Stimulated activated naive CD8-positive, alpha-beta T cell treated with anti-CD3 and anti-CD28 coated beads, Interleukin-15, Interleukin-2, amounts not matched to agents 100 ng/mL and 50 ng/mL, for 24 hours (primary cell): ENCODE measurements around the gene MAT1A.
"Not testable (repeated sequence)": the region's sequence is repeated elsewhere in the genome, so short reads cannot be mapped to it uniquely, and the experiment has no call there.

ENCODE experiments used
- H3K27ac Mint-ChIP-seq: one replicate; pipeline ENCODE4 v1.8.0; 2021; ENCODE audit warnings: mild to moderate bottlenecking, mixed read lengths
- H3K27me3 Mint-ChIP-seq: one replicate; pipeline ENCODE4 v1.8.0; 2021; ENCODE audit warnings: mixed read lengths
- H3K36me3 Mint-ChIP-seq: one replicate; pipeline ENCODE4 v1.8.0; 2021; ENCODE audit warnings: low read depth, mixed read lengths
- H3K4me1 Mint-ChIP-seq: one replicate; pipeline ENCODE4 v1.8.0; 2021; ENCODE audit warnings: low read depth, mixed read lengths
- H3K4me3 Mint-ChIP-seq: one replicate; pipeline ENCODE4 v1.8.0; 2021; ENCODE audit warnings: mild to moderate bottlenecking, mixed read lengths
- H3K9me3 Mint-ChIP-seq: one replicate; pipeline ENCODE4 v1.8.0; 2021; ENCODE audit warnings: mixed read lengths

Gene MAT1A

GRCh38 chr10:80260295-80261243 is 28.9 kb downstream of the MAT1A start:
- Mint-ChIP-seq H3K27ac (no peak overlapping the region), H3K9me3 (no peaks in the 10 kb centered on the region), H3K27me3 (no peaks in the 10 kb centered on the region), H3K36me3 (no peaks in the 10 kb centered on the region), H3K4me3 (no peak overlapping the region), H3K4me1 (no peaks in the 10 kb centered on the region)

- Mint-ChIP-seq H3K27ac (no peak overlapping the region), H3K27me3 (no peaks in the 10 kb centered on the region), H3K4me1 (no peaks in the 10 kb centered on the region), H3K4me3 (no peak overlapping the region), H3K36me3 (no peaks in the 10 kb centered on the region), H3K9me3 (no peaks in the 10 kb centered on the region)
Observed at GRCh38 chr10:80259405-80259871, 30.0 kb downstream of the MAT1A start.

GRCh38 chr10:80256798-80257197 is 32.7 kb downstream of the MAT1A start:
- not testable (repeated sequence) for H3K4me1 Mint-ChIP-seq, H3K27ac Mint-ChIP-seq
- peaks cover 14% of the 10 kb centered on the region for H3K27me3 Mint-ChIP-seq

GRCh38 chr10:80254726-80255125 is 34.7 kb downstream of the MAT1A start:
- H3K4me1 Mint-ChIP-seq, H3K4me3 Mint-ChIP-seq, H3K9me3 Mint-ChIP-seq, H3K27ac Mint-ChIP-seq, H3K36me3 Mint-ChIP-seq: not testable (repeated sequence)
- H3K27me3 Mint-ChIP-seq: peaks cover 14% of the 10 kb centered on the region

More at GRCh38 chr10:80256798-80257197, 32.7 kb downstream of the MAT1A start:
- H3K9me3 Mint-ChIP-seq, H3K4me3 Mint-ChIP-seq, H3K36me3 Mint-ChIP-seq: not testable (repeated sequence)

GRCh38 chr10:80253963-80254271 is 35.5 kb downstream of the MAT1A start:
- not testable (repeated sequence) for H3K9me3 Mint-ChIP-seq, H3K4me1 Mint-ChIP-seq, H3K36me3 Mint-ChIP-seq, H3K27ac Mint-ChIP-seq, H3K4me3 Mint-ChIP-seq
- H3K27me3 Mint-ChIP-seq: peaks cover 14% of the 10 kb centered on the region

- H3K36me3 Mint-ChIP-seq: no peaks in the 10 kb centered on the region
- no peak overlapping the region for H3K4me3 Mint-ChIP-seq
- H3K27me3 Mint-ChIP-seq: peaks cover 14% of the 10 kb centered on the region
- H3K4me1 Mint-ChIP-seq: peaks cover 3% of the 10 kb centered on the region
- no peaks in the 10 kb centered on the region for H3K9me3 Mint-ChIP-seq
- no peak overlapping the region for H3K27ac Mint-ChIP-seq
Observed at GRCh38 chr10:80253266-80253962, 36.0 kb downstream of the MAT1A start.

- no peak overlapping the region for H3K27ac Mint-ChIP-seq
- H3K9me3 Mint-ChIP-seq: no peaks in the 10 kb centered on the region
- no peak overlapping the region for H3K4me3 Mint-ChIP-seq
- H3K4me1 Mint-ChIP-seq: peaks cover 3% of the 10 kb centered on the region
- H3K27me3 Mint-ChIP-seq: peaks cover 14% of the 10 kb centered on the region
- H3K36me3 Mint-ChIP-seq: no peaks in the 10 kb centered on the region
Observed at GRCh38 chr10:80252296-80252887, 37.1 kb downstream of the MAT1A start.

GRCh38 chr10:80251703-80252280 is 37.7 kb downstream of the MAT1A start:
- H3K27ac Mint-ChIP-seq: not testable (repeated sequence)
- peaks cover 14% of the 10 kb centered on the region for H3K27me3 Mint-ChIP-seq

GRCh38 chr10:80250399-80250798 is 39.1 kb downstream of the MAT1A start:
- not testable (repeated sequence) for H3K4me3 Mint-ChIP-seq, H3K27ac Mint-ChIP-seq, H3K4me1 Mint-ChIP-seq, H3K36me3 Mint-ChIP-seq, H3K9me3 Mint-ChIP-seq
- H3K27me3 Mint-ChIP-seq: peaks cover 14% of the 10 kb centered on the region

More at GRCh38 chr10:80251703-80252280, 37.7 kb downstream of the MAT1A start:
- H3K9me3 Mint-ChIP-seq, H3K4me3 Mint-ChIP-seq, H3K4me1 Mint-ChIP-seq, H3K36me3 Mint-ChIP-seq: not testable (repeated sequence)

GRCh38 chr10:80249906-80250305 is 39.6 kb downstream of the MAT1A start:
- H3K4me1 Mint-ChIP-seq, H3K27ac Mint-ChIP-seq, H3K9me3 Mint-ChIP-seq, H3K4me3 Mint-ChIP-seq, H3K36me3 Mint-ChIP-seq: not testable (repeated sequence)
- peaks cover 14% of the 10 kb centered on the region for H3K27me3 Mint-ChIP-seq

GRCh38 chr10:80247611-80248010 is 41.8 kb downstream of the MAT1A start:
- not testable (repeated sequence) for H3K27me3 Mint-ChIP-seq, H3K4me3 Mint-ChIP-seq, H3K9me3 Mint-ChIP-seq, H3K36me3 Mint-ChIP-seq, H3K27ac Mint-ChIP-seq, H3K4me1 Mint-ChIP-seq

- H3K4me3 Mint-ChIP-seq, H3K36me3 Mint-ChIP-seq, H3K27me3 Mint-ChIP-seq, H3K9me3 Mint-ChIP-seq, H3K4me1 Mint-ChIP-seq, H3K27ac Mint-ChIP-seq: not testable (repeated sequence)
Observed at GRCh38 chr10:80244371-80244770, 45.1 kb downstream of the MAT1A start.

- not testable (repeated sequence) for H3K27ac Mint-ChIP-seq, H3K36me3 Mint-ChIP-seq, H3K4me3 Mint-ChIP-seq, H3K27me3 Mint-ChIP-seq, H3K9me3 Mint-ChIP-seq, H3K4me1 Mint-ChIP-seq
Observed at GRCh38 chr10:80242341-80242740, 47.1 kb downstream of the MAT1A start.

GRCh38 chr10:80236457-80236856 is 53.0 kb downstream of the MAT1A start:
- not testable (repeated sequence) for H3K36me3 Mint-ChIP-seq, H3K4me3 Mint-ChIP-seq, H3K27ac Mint-ChIP-seq, H3K4me1 Mint-ChIP-seq, H3K9me3 Mint-ChIP-seq, H3K27me3 Mint-ChIP-seq
